HepG2 (cell line): ENCODE results near the gene ZNF544. TPM values are rescaled to one million over a fixed set of nuclear protein-coding genes. Genes with fewer than 3 reads are reported as not detected.

Experiments
- ATAD3A ChIP-seq: sonication (generic); formaldehyde crosslinking; IDR thresholded peaks from 2 replicates; pipeline ENCODE4 v1.4.0; 2020; ENCODE audit warnings: missing genetic modification reagents
- CCDC6 ChIP-seq: sonication (generic); formaldehyde crosslinking; IDR thresholded peaks from 2 replicates; pipeline ENCODE4 v1.8.1; 2022; ENCODE audit warnings: mild to moderate bottlenecking, missing genetic modification reagents, moderate library complexity
- CEBPZ ChIP-seq: IDR thresholded peaks from 2 replicates; pipeline ENCODE4 v1.6.1; 2012; ENCODE audit warnings: low read length, improper control_type of control experiment
- EED ChIP-seq: sonication (generic); formaldehyde crosslinking; IDR thresholded peaks from 2 replicates; pipeline ENCODE4 v1.5.0; 2020; ENCODE audit warnings: mild to moderate bottlenecking, missing genetic modification reagents
- GZF1 ChIP-seq: sonication (generic); formaldehyde crosslinking; IDR thresholded peaks from 2 replicates; pipeline ENCODE4 v1.5.1; 2020; ENCODE audit warnings: mild to moderate bottlenecking, missing genetic modification reagents
- KDM1A ChIP-seq: IDR thresholded peaks from 2 replicates; pipeline ENCODE4 v1.6.1; 2016; ENCODE audit warnings: missing compliant biosample characterization
- MTF1 ChIP-seq: sonication (generic); formaldehyde crosslinking; IDR thresholded peaks from 2 replicates; pipeline ENCODE4 v1.5.0; 2020; ENCODE audit warnings: missing genetic modification reagents
- NCOA2 ChIP-seq: sonication (generic); formaldehyde crosslinking; IDR thresholded peaks from 2 replicates; pipeline ENCODE4 v1.8.0; 2022; ENCODE audit warnings: inconsistent platforms
- PHB2 ChIP-seq: fragments of 450-650 bp; IDR thresholded peaks from 2 replicates; pipeline ENCODE4 v1.6.1; 2018; ENCODE audit not compliant: partially characterized antibody
- TBL1XR1 ChIP-seq: fragments of 150-350 bp; IDR thresholded peaks from 2 replicates; pipeline ENCODE4 v1.6.1; 2014; ENCODE audit warnings: borderline replicate concordance, low read length; ENCODE audit not compliant: partially characterized antibody
- TIGD3 ChIP-seq: sonication (generic); formaldehyde crosslinking; IDR thresholded peaks from 2 replicates; pipeline ENCODE4 v1.5.1; 2020; ENCODE audit warnings: mild to moderate bottlenecking, missing genetic modification reagents, borderline replicate concordance
- ZBTB1 ChIP-seq: sonication (generic); formaldehyde crosslinking; IDR thresholded peaks from 2 replicates; pipeline ENCODE4 v1.4.0; 2020; ENCODE audit warnings: missing genetic modification reagents, borderline replicate concordance
- ZBTB46 ChIP-seq: sonication (generic); formaldehyde crosslinking; IDR thresholded peaks from 2 replicates; pipeline ENCODE4 v1.4.0; 2020; ENCODE audit warnings: mild to moderate bottlenecking, missing genetic modification reagents, borderline replicate concordance
- ZBTB8A ChIP-seq: sonication (generic); formaldehyde crosslinking; IDR thresholded peaks from 2 replicates; pipeline ENCODE4 v1.4.0; 2020; ENCODE audit warnings: mild to moderate bottlenecking, low read depth, missing genetic modification reagents, borderline replicate concordance
- ZNF12 ChIP-seq: sonication (generic); formaldehyde crosslinking; IDR thresholded peaks from 2 replicates; pipeline ENCODE4 v1.5.0; 2020; ENCODE audit warnings: missing genetic modification reagents
- ZNF18 ChIP-seq: sonication (generic); formaldehyde crosslinking; IDR thresholded peaks from 2 replicates; pipeline ENCODE4 v1.8.0; 2022; ENCODE audit warnings: mild to moderate bottlenecking, missing genetic modification reagents; ENCODE audit not compliant: insufficient replicate concordance
- ZNF230 ChIP-seq: sonication (generic); formaldehyde crosslinking; IDR thresholded peaks from 2 replicates; pipeline ENCODE4 v1.4.0; 2020; ENCODE audit warnings: mild to moderate bottlenecking, missing genetic modification reagents
- ZNF343 ChIP-seq: sonication (generic); formaldehyde crosslinking; IDR thresholded peaks from 2 replicates; pipeline ENCODE4 v1.4.0; 2020; ENCODE audit warnings: mild to moderate bottlenecking, missing genetic modification reagents
- ZNF615 ChIP-seq: sonication (generic); formaldehyde crosslinking; IDR thresholded peaks from 2 replicates; pipeline ENCODE4 v1.5.0; 2020; ENCODE audit warnings: mild to moderate bottlenecking, missing genetic modification reagents, borderline replicate concordance
- ZNF761 ChIP-seq: sonication (generic); formaldehyde crosslinking; conservative IDR thresholded peaks from 2 replicates; pipeline ENCODE4 v1.4.0; 2020; ENCODE audit warnings: mild to moderate bottlenecking, missing genetic modification reagents
- polyA plus RNA-seq, 8 experiments: library from polyadenylated mRNA; depleted of rRNA in 3 of 8; stranded (reverse) in 7 of 8; unstranded in 1 of 8; fragments of >200 nt; fragmentation: Illumina TruSeq in 4 of 8; extraction: Trizol in 4 of 8; gene quantifications; 2 replicates each; pipeline versions ENCODE4 v1.2.1 to v1.2.3, GENCODE V29; 2011 to 2016; ENCODE audit warnings: low read depth in 4 of 8, missing spikeins in 1 of 8, mixed read lengths in 1 of 8; ENCODE audit not compliant: insufficient read depth in 1 of 8
- total RNA-seq, 5 experiments: library from RNA; depleted of rRNA; stranded (reverse); fragments of >200 nt; fragmentation: Illumina TruSeq; extraction: Trizol; gene quantifications; 2 replicates each; pipeline ENCODE4 v1.2.3, GENCODE V29; 2016; ENCODE audit warnings: low read depth in 1 of 5
- TF ChIP-seq, protein P1 (sequence below): sonication (generic); formaldehyde crosslinking; IDR thresholded peaks from 2 replicates; pipeline ENCODE4 v1.4.0; 2020; ENCODE audit warnings: low read depth, mild to moderate bottlenecking, missing genetic modification reagents

ZNF544 gene
- total and polyA plus RNA-seq, 2 of the 13 experiments (the other 11 are each of a cell fraction or from before 2014, with no cell fraction given) = 13.1 to 17.0 TPM

DNA sequence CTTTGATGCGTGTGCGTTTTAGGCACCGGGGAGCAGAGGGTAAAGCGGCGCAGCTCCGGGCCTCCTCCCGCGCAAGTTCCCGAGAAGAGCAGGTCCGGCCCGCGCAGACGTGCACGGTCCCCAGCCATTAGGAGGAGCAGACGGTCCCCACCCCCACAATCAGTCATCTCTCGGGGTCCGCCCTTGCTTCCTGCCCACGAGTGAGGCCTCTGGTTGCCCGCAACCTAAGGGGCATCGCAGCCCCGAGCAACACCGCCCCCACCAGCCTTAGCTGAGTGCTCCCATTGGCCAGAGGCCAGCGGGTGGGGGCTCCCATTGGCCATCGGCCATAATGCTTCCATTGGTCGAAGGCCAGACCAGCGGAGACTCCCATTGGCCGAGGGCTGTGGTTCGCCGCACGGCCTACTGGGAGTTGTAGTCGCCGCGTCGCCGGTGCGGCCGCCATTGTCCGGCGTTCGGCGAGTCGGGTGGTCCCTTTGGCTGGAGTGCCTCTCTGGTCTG lies 49.9 kb downstream of the ZNF544 start, which contains the start of gene ZNF8 (continued):
- no peak for TF ChIP-seq ZBTB46
- TF ChIP-seq TBL1XR1 = no peak
- peak; percentile 88; the same call in 1 of the 2 replicates for TF ChIP-seq ZNF343 (CRISPR knock-in tag)
- no peak for TF ChIP-seq KDM1A (CRISPR knock-in tag)
- TF ChIP-seq ATAD3A (CRISPR knock-in tag) = no peak
- peak; percentile 6; the same call in 1 of the 2 replicates for TF ChIP-seq NCOA2 (CRISPR knock-in tag)
- TF ChIP-seq, protein P1, sequence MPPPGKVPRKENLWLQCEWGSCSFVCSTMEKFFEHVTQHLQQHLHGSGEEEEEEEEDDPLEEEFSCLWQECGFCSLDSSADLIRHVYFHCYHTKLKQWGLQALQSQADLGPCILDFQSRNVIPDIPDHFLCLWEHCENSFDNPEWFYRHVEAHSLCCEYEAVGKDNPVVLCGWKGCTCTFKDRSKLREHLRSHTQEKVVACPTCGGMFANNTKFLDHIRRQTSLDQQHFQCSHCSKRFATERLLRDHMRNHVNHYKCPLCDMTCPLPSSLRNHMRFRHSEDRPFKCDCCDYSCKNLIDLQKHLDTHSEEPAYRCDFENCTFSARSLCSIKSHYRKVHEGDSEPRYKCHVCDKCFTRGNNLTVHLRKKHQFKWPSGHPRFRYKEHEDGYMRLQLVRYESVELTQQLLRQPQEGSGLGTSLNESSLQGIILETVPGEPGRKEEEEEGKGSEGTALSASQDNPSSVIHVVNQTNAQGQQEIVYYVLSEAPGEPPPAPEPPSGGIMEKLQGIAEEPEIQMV = peak; percentile 66; the same call in 1 of the 2 replicates
- no peak for TF ChIP-seq TIGD3
- no peak; the same call in 1 of the 2 replicates for TF ChIP-seq CCDC6 (CRISPR knock-in tag)
- peak; percentile 20; the same call in 1 of the 2 replicates for TF ChIP-seq ZNF230
- peak; percentile 65 for TF ChIP-seq ZNF18 (CRISPR knock-in tag)
- TF ChIP-seq EED = no peak
- peak; percentile 42 for TF ChIP-seq GZF1 (CRISPR knock-in tag)
- TF ChIP-seq ZNF761 (CRISPR knock-in tag) = peak; percentile 46; the same call in 1 of the 2 replicates
- TF ChIP-seq PHB2 = no peak
- TF ChIP-seq MTF1 (CRISPR knock-in tag) = no peak
- TF ChIP-seq ZBTB1 (CRISPR knock-in tag) = no peak
- no peak for TF ChIP-seq CEBPZ
- TF ChIP-seq ZNF12 = peak; percentile 47; the same call in 1 of the 2 replicates
- no peak for TF ChIP-seq ZBTB8A (CRISPR knock-in tag)
- TF ChIP-seq ZNF615 = no peak
